8988T (cell line): ENCODE results near the gene SSBP2.
A peak's percentile ranks its signal among the peaks of the same experiment; 100 is the strongest.

ENCODE experiments used
- DNase-seq: peaks from one replicate; pipeline ENCODE4 v3.0.0; 2011

SSBP2 gene

DNA sequence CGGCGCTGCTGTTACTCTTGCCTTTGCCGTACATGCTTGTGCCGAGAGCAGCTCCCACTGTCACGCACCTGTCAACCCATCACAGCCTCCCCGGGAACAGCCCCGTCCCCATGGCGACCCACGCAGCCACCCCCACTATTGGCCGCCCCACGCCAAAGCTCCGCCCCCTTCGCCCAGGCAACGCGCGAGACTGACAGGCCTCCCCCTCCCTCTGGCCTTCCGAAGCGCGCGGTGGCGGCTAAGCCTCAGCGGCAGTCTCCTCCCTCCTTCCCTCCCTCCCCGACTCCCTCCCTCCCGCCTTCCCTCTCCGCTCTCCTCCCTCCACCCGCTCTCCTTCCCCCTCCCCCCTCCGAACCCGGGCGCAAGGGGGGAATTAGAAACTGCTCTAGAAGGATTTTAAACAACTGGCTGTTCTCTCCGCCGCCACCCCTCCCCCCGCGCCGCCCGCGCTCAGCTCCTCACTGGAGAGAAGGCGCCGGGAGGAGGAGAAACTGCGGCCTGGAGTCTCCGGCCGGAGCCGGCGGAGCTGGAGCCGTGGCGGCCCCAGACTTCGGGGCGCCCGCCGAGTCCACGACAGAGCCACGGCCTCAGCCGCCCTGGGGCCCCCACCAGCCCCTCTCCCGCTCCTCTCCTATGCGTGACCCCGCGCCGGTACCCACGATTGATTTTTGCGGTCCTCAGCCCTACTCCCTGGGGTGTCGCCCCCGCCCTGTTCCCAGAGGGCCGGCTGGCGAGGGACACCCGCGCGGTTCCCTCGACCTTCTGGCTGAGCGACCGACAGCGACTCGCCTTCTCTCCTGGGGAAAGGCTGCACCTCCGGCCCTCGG is at the start of gene SSBP2:
SSBP2 (minus strand) TSS at position 89 of the 827 bp plus-strand sequence; CDS start at position 34, 55 bp downstream.
- DNase-seq, result peak; percentile 95

DNA sequence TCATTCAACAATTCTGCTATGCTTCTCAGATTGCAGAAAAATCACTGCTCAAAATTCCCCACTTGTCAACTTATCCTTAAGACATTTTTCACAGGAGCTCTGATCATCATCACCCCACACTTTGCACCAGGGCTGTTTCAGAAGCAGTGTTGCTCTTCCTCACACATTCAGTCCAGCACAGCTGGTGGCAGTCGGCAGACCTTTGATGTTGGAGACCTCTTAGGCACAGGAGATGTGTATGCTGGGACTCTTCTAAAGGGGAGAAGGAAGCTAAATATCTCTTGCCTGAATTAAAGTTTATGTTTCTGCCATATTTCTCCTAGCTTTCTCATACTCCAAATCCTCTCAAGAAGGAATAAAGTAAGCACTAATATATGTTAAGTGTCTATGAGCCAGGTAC is 44.8 kb upstream of the SSBP2 start:
- no peak for DNase-seq

DNA sequence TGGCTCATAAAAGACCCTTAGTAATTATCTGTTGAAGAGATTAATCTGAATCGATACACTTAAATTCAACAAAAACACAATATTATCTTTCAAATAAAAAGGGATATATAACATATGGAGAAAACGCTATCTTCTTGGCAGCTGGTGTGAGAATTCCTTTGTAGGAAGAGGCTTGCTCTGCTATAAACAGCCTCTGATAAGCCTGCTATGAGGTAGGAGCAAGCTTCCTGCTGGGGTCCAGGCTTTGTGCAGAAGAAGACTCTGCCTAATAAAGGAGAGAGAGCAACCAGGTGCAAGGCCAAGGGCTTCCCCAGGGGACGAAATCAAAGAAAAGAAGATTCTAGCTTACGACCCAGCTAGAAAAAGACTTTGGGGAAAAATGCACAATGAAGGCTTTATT is 43.3 kb upstream of the SSBP2 start:
- no peak for DNase-seq

DNA sequence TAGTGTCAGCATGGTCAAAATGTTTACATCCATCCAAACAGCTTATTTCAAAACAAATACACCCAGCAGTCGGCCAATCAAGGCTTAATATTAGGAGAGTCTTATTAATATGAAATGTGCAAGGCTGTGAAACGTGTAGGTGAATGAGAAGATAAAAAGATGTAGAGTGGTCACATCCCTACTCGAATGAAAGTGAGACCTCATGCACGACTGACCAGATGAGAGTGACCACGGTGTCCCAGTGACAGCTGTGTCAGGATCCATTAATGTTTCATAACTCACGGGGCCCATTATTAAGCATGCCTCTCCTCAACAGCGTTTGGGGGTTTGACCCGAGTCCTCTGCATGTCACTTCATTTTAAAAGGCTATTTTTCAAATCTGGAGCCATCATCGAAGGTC is 39.4 kb upstream of the SSBP2 start:
- no peak for DNase-seq

DNA sequence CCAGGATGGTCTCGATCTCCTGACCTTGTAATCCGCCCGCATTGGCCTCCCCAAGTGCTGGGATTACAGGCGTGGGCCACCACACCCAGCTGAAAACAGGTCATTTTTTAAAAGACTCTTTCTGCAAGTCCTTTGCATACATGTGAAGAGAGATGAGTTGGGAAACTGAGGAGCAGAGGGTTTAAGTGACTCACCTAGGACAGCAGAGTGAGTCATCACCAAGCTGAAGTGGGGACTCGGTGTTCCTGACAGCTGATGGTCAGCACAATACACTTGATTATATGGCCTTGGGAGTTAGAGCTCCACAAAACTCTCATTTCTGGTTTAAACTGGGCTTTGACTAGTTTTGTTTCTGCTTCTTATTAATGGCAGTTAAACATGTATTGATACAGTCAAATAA is 38.1 kb upstream of the SSBP2 start:
- DNase-seq, result no peak

DNA sequence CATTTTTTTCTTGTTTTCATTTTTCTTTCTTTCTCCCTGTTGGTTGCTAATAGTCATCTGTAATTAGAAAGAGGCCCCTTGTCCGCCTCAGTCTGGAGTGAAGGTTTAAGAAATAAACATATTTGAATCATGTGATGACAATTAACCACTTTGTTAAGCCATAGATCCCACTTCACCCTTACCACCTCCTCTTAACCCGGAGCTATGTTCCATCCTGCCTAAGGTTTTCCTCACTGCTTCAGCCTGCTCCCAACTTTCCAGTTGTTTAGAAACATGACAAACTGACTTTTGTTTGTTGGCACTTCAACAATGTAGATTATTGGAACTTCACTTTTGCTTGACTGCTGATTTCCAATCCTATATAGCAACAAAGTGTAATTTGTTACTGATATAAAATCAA is 37.4 kb upstream of the SSBP2 start:
- no peak for DNase-seq

DNA sequence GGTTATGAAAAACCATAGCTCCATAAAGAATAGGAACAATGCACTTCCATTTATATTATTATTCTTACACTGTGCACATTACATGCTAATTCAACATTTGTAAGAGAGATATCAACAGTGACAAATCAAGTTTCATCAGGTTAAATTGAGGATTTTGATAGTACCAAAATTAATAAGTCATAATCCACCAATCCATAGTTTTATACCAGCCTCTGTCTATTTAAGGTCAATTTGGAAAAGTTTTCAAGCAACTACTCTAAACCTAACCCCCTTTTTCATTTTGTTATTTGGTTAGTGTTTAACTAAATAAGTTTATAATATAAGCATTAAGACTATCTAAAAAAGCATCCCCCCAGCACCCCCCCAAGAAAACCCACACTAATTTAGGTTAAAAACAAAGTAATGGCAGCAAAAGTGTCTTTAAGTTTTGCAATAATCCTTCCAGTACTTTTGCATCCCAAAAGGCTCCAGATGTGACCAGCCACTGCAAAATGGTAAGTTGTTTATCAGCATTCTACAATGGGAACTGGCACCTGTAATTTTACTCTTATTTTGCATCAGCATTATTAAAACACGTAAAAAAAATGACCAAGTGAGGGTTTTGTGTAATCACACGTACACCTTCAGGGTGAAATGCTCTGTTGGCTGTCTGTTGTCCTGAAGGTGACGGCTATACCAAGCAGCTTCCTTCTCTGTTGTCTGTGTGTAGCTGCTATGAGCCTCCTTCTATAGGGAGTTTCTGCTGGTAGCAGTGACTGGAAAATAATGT is 36.8 kb upstream of the SSBP2 start:
- no peak for DNase-seq

DNA sequence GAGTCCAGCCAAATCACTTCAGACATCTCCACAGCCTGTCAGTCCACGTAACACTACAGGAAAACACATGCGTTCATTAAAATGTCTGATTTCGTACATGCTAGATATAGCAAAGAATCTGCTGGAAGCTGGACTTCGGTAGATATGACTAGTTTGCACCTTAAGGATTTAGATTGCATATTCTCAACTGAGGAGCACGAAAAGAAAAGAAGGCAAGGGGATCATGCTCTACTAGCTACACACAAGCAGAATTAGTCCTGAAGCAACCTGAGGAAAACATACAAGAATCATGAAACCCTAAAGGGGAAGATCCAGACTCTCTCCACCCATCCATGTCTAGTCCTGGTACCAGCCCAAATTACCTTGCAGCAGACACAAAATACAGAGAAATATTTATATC is 36.1 kb upstream of the SSBP2 start:
- DNase-seq, result no peak

DNA sequence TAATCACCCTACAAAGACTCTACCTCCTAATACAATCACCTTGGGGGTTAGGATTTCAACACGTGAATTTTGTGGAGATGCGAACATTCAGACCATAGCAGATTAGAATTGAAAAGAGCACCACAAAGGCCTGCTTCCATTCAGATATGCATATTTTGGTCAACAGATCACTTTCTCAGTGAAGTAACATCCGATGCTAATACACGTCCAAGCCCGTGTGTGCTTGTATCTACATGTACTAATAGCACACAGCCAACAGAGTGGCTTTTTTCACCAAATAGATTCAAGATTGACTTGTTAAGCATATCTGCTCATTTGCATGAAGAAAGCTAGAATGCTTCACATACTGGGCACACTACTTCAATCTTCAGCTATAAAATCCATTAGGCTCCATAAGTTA is 35.6 kb upstream of the SSBP2 start:
- DNase-seq, result no peak

DNA sequence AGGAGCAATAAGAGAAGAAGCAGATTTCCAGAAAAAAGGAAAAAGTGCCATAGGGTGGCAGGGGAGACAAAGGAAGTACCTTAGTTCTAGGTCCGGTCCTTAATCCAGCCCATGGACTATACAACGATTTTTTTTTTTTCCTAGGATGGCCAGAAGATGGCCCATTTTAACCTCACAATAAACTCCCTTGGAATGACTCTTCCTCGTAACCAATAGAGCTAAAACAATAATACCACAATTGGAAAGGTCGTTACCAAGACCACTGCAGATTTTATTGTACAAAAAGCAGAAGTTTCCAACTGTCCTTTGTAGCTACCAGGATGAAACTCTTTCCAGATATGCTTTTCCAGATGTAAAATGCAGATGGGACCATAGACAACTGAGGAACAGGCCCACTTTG is 34.4 kb upstream of the SSBP2 start:
- no peak for DNase-seq

DNA sequence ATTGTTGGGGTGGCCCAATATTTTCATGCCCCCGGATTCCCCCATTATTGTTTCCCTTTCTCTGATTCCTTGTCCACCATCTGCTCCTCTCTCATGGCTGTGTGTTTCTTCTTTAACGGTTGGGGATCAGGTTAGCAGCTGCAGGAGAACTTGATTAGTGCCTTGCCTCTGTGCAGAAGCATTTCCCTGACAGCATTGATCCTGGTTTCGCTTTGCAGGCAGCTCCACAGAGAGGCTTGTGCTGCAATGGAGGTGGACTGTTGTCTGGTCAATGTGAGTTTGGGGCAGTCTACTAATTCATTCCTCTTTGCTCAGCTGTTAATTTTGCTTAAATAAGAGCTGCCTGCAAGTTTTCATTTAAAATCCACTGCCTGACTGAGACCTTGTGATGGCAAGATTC is 32.5 kb upstream of the SSBP2 start:
- DNase-seq, result no peak

DNA sequence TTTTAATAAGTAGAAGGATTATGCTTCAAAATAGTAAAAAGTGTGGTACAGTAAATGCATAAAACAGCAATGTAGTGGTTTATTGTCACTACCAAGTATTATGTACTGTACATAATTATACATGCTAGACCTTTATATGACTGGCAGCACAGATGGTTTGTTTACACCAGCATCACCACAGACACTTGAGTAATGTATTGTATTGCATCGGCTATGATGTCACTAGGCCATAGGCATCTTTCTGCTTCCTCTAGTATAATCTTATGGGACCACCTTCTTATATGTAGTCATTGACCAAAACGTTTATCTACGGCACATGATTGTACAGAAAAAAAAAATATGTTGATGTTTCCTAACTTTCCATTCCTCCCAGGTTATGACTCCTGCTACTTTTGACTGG is 31.9 kb upstream of the SSBP2 start:
- no peak for DNase-seq

DNA sequence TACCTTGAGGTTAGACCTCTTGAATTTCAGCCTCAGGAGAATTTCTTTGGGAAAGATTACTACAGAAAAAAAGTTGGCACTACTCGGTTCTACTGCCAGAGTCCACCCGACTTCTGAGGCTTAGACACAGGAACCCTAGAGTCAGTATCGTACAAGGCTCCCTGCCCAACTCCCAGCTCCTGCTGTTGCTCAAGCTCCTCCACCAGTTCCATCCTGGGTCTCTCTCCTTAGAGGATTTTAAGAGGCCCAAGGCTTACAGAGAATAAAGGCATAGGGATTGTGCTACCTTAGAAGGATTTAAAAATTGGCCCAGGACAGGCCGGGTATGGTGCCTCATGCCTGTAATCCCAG is 29.0 kb upstream of the SSBP2 start:
- no peak for DNase-seq

DNA sequence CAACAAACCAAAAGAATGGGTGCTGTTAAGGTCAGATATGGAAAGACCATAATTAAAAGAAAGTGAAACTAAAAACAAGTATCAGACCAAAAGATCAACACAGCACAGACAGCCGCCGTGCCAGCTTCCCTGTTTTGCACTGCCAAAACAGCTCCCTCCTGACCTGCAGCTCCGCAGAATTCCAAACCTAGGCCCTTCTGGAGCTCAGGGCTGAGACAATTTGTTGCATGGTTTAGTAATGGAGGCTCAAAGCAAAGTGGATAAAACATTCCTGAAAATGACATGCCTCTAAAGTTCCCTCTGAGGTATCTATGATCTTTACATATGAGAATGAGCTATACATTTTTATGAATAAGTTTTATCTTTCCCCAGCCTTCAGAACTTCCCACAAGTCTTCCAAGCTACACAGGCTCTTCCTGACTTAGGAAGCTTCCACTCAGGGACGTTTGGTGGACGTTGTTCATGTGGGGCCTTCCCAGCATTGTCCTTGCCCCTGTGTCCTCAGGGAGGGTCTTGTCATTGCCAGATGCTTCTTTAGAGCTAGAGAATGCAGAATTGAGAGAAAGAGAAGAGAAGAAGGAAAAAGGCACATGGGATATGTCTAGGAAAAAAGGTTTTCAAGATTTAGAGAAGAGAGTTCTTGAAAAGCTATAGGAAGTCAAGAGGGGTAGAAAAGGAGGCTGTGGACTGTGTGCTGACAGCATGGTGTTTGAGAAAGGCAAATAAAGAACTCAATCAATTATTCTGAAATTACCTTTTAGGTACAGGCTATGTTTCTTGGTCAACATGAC is 28.4 kb upstream of the SSBP2 start:
- DNase-seq, result no peak

DNA sequence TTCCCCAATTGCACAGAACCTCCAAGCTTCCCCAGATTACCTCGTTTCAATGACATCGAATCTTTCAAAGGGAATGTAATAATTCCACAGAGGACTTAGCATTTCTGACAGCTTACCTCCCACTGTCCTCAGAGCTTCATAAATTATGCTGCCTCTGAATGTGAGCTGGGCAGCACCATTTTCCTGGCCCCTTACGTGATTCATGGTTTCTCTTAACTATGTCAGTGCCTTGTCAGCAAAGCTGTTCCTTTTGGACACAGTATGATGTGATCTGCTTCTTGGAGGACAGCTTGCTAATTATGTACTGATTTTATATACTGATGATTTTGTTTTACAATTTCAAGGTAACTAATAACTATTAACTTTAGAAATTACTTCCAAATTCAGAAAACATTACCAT is 27.7 kb upstream of the SSBP2 start:
- DNase-seq, result no peak

DNA sequence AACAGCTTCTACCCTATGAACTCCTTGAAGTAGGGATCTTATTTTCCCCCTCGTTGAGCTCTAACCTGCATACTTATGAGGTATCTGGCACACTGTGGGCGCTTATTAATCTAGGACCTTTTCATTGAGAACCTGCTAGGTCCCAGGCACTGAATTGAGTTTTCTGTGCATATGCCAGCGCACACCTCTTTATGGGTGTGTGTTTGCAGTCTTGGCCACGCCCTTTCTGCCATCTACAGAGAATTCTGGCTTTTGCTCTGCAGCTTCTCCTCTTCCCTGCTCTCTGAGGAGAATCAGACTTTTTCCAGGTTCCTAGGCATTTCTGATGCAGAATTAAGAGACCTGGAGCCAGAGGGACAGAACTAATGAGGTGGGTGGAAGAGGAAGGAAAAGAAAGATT is 25.4 kb upstream of the SSBP2 start:
- no peak for DNase-seq

DNA sequence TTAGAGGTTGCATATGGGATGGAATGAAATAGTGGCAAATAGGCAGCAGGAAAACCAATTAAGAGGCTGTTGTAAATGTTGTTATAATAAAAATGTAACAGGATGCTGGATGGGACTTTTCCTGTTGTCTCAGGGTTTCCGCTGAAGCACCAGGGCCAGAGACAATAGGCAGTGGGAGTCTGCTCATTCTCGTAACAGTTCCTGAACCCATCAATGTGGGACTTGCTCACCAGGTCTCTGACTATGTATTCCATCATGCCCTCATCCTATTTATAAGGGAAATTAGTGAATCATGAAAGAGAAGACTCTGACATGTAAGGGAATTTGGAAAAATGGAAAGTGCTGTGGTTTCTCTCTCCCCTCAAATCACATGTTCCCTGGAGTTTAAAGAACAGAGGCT is 23.5 kb upstream of the SSBP2 start:
- no peak for DNase-seq

DNA sequence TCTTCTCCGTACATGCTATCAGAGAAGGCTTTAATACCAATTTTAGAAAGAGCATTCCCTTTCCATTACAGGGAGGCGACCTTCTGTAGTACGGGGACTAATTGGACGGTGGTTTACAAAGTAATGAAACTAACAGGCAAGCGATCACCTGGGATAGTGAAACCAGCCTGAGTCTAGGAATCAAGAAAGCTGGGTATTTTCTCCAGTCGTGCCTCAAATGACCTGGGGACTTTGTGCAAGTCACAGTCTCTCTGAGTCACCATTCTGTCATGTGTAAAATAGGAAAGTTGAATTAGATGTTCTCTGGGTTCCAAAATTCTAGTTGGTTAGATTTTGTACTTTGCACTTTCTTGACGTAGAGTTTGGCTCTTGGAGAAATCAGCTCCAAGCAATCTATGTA is 22.7 kb upstream of the SSBP2 start:
- DNase-seq, result no peak

DNA sequence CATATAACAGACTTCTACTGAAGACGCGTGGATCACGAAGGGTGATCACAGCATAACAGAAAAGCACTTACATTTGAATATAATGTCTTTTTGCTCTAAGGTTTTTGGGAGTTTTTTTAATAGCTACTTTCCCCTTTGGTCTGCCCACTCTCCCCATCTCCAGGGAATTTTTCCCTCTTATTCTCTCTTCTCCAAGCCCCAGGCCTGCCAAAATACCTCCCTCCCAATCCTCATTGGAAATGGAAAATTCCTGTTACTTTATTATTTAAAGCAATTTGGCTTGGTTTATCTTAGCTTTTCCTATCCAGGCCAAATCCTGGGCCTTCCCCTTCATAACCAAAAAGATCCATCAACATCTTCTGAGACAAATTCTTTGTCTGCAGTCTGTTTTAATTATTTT is 22.3 kb upstream of the SSBP2 start:
- no peak for DNase-seq

DNA sequence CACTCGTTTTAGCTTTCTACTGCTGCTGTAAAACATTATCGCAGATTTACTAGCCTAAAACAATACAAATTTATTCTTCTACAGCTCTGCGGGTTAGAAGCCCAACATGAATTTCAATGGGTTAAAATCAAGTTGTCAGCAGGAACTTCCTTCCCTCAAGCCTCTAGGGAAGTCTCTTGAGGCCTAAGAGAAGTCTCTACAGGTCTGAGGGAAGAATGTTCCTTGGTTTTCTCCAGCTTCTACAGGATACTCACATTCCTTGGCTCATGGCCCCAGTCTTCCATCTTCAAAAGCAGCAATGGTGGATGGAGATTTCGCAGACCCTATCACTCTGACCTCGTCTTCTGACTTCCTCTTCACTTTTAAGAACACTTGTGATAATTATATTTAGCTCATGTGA is 21.6 kb upstream of the SSBP2 start:
- no peak for DNase-seq

DNA sequence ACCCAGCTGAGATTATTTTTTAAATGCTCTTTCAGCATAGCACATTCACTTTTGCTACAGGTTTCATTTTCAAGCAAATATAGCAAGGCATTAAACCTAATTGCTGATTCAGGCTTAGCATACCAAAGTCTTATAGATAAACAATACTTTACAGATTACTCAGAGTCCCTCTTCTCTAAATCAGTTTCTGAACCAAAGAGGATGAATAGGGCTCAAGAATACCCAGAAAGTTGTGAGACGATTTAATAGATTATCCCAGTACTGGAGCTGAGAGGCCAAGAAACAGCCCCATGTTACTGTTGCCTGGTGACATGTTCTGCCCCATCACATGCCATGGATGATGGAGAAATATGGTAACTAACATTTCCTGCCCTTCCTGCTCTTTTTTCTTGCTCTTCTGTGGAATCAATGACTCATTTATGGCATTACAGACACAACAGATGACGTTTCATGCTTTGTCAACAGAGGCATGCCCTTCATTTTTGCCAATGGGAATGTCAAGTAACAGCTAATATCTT is 18.1 kb upstream of the SSBP2 start:
- DNase-seq, result no peak

DNA sequence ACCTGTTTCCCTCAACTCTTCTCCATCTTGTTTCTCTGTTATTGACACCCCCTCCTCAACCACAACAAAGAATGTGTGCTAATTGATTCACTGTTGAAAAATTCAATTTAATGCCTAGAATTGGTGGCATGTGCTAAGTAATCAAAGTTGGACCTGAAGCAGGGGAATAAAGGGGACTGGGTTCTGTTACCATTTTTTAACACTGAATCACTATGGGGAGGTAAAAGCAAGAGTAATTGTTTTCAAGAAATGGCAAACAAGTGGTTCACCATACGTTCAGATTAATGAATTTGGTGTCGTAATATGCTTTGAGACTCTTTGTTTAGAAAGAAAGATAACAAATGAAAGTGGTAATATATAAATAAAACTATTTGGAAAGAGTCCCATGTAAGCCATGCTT is 17.0 kb upstream of the SSBP2 start:
- DNase-seq, result no peak

DNA sequence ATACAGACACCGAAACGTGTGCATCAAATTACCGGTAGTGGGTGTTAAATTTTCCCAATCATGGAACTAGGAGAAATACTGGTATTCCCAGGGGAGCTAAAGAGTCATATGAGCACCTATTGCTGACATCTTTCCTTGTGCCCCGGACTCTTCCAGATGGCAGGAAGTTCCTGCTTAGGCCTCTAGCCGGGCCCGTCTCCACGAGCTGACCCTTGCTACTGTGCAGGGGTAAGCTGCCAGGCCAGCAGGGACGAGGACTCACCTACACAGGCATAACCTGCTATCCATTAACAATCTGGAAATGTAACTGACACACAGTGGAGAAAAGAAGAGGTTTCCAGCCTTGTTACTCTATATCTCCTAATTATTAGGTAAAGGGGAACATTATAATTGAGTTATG is 16.2 kb upstream of the SSBP2 start:
- no peak for DNase-seq

DNA sequence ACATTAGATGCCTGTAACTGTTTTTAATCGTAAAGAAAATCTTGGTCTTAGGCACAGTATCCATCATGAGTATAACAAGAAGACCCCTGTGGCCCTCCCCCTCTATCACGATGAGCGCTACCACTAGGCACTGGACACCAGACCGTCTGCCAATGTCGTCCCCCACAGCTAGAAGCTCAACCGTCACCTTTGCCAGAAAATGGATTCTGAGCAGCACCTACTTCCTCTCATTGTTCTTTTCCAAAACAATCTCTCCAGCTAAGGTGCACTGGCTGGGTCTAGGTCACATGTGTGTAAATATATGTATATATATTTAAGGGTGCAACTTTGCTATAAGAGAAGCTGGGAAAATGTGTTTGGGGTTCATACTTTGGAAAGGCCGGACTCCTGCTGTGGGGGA is 15.7 kb upstream of the SSBP2 start:
- DNase-seq, result no peak
